Measurements from ENCODE around the gene DCC.

DCC gene

GRCh38 chr18:53422896-53423295, 1082.9 kb downstream of the DCC start:
- H3K4me3 ChIP-seq (ENCODE audit: low read length) = no peak overlapping the region
- no peak overlapping the region for H3K27ac ChIP-seq (ENCODE audit: low read depth, low read length)
- H3K79me2 ChIP-seq (ENCODE audit: control insufficient read depth, low read length) = no peaks in the 10 kb centered on the region
- no peak for TF ChIP-seq EZH2phosphoT487 (IDR thresholded peaks at IDR 0.05; ENCODE audit: borderline replicate concordance, low read length)
- TF ChIP-seq, protein P1, sequence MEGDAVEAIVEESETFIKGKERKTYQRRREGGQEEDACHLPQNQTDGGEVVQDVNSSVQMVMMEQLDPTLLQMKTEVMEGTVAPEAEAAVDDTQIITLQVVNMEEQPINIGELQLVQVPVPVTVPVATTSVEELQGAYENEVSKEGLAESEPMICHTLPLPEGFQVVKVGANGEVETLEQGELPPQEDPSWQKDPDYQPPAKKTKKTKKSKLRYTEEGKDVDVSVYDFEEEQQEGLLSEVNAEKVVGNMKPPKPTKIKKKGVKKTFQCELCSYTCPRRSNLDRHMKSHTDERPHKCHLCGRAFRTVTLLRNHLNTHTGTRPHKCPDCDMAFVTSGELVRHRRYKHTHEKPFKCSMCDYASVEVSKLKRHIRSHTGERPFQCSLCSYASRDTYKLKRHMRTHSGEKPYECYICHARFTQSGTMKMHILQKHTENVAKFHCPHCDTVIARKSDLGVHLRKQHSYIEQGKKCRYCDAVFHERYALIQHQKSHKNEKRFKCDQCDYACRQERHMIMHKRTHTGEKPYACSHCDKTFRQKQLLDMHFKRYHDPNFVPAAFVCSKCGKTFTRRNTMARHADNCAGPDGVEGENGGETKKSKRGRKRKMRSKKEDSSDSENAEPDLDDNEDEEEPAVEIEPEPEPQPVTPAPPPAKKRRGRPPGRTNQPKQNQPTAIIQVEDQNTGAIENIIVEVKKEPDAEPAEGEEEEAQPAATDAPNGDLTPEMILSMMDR (IDR thresholded peaks at IDR 0.05; ENCODE audit: low read depth, low read length, poor library complexity, severe bottlenecking) = no peak
- H3K4me1 ChIP-seq (ENCODE audit: control insufficient read depth, low read length) = no peaks in the 10 kb centered on the region
- no peaks in the 10 kb centered on the region for H3K9me2 ChIP-seq (replicated peaks; ENCODE audit: control insufficient read depth, low read length)
- no peak overlapping the region for H3K4me2 ChIP-seq (ENCODE audit: low read length)
- H4K20me1 ChIP-seq (ENCODE audit: control insufficient read depth, insufficient read depth, low read depth, low read length) = no peaks in the 10 kb centered on the region
- H3K27me3 ChIP-seq (ENCODE audit: control insufficient read depth, low read length) = no peaks in the 10 kb centered on the region
- no peaks in the 10 kb centered on the region for H3K9me3 ChIP-seq (ENCODE audit: control insufficient read depth, insufficient read depth, low read length)
- H3F3A ChIP-seq (ENCODE audit: control insufficient read depth, insufficient read depth) = no peaks in the 10 kb centered on the region
- no peaks in the 10 kb centered on the region for H3K36me3 ChIP-seq (ENCODE audit: control insufficient read depth, low read length)

DNA sequence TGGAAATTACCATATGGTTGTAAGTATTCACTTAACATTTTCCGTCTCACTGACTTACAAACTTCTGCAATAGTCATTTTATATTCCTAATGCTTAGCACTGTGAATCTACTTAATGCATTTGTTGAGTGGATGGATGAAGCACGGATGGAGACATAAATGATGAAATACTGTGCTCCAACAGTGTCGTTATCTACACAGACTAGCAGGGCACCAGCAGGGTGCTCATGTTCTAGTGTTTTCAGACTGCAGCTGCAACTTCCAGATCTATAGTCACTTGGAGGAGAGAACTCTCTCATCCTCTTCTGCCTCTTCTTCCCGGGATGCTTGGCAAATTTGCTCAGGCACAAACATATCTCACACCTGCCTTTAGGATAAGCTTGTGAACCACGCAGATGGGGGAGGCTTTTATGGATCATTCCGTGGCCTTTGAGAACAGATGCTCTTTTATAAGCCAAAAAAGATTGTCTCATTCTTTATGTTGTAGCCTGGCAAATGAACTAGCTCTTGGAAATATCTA, 1086.7 kb downstream of the DCC start:
- Histone ChIP-seq H3K4me3 (ENCODE audit: low read length) (no peak overlapping the region), H3F3A (ENCODE audit: control insufficient read depth, insufficient read depth) (no peaks in the 10 kb centered on the region), H4K20me1 (ENCODE audit: control insufficient read depth, insufficient read depth, low read depth, low read length) (no peaks in the 10 kb centered on the region), H3K36me3 (ENCODE audit: control insufficient read depth, low read length) (no peaks in the 10 kb centered on the region), H3K4me1 (ENCODE audit: control insufficient read depth, low read length) (no peaks in the 10 kb centered on the region), H3K79me2 (ENCODE audit: control insufficient read depth, low read length) (no peaks in the 10 kb centered on the region), H3K9me2 (replicated peaks; ENCODE audit: control insufficient read depth, low read length) (no peaks in the 10 kb centered on the region), H3K4me2 (ENCODE audit: low read length) (no peak overlapping the region), H3K9me3 (ENCODE audit: control insufficient read depth, insufficient read depth, low read length) (no peaks in the 10 kb centered on the region), H3K27ac (ENCODE audit: low read depth, low read length) (no peak overlapping the region), H3K27me3 (ENCODE audit: control insufficient read depth, low read length) (no peaks in the 10 kb centered on the region)
- no peak for TF ChIP-seq EZH2phosphoT487 (IDR thresholded peaks at IDR 0.05; ENCODE audit: borderline replicate concordance, low read length)
- TF ChIP-seq, protein P1 (IDR thresholded peaks at IDR 0.05; ENCODE audit: low read depth, low read length, poor library complexity, severe bottlenecking) = no peak

DNA sequence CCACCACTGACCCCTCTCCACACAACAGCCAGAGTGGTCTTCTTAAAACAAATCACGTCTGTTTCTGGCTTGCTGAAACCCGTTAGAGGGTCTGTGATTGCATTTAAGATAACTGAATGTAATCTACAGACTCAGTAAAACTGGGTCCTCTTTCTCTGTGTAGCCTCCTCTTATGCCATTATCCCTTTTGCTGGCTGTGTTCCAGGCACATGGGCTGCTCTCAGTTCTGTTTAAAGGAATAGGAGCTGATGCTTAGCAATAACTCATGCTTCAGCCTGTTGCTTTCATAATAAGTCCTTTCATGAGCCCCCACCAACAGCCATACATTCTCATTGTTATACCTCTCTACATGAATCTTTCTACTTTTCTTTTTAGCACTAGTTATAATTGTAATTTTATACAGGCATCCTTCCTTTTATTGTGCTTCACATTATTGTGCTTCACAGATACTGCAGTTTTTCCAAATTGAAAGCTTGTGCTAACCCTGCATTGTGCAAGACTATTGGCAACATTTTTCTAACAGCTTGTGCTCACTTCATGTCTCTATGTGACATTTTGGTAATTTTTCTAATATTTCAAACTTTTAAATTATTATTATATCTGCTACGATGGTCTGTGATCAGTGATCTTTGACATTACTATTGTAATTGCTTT, 1101.9 kb downstream of the DCC start:
- H3K4me2 ChIP-seq (ENCODE audit: low read length) = no peak overlapping the region
- H3K27me3 ChIP-seq (ENCODE audit: control insufficient read depth, low read length) = no peaks in the 10 kb centered on the region
- H4K20me1 ChIP-seq (ENCODE audit: control insufficient read depth, insufficient read depth, low read depth, low read length) = no peaks in the 10 kb centered on the region
- no peaks in the 10 kb centered on the region for H3F3A ChIP-seq (ENCODE audit: control insufficient read depth, insufficient read depth)
- no peaks in the 10 kb centered on the region for H3K79me2 ChIP-seq (ENCODE audit: control insufficient read depth, low read length)
- TF ChIP-seq EZH2phosphoT487 (IDR thresholded peaks at IDR 0.05; ENCODE audit: borderline replicate concordance, low read length) = no peak
- TF ChIP-seq, protein P1 (IDR thresholded peaks at IDR 0.05; ENCODE audit: low read depth, low read length, poor library complexity, severe bottlenecking) = no peak
- H3K4me3 ChIP-seq (ENCODE audit: low read length) = no peak overlapping the region
- H3K9me3 ChIP-seq (ENCODE audit: control insufficient read depth, insufficient read depth, low read length) = no peaks in the 10 kb centered on the region
- H3K4me1 ChIP-seq (ENCODE audit: control insufficient read depth, low read length) = no peaks in the 10 kb centered on the region
- no peaks in the 10 kb centered on the region for H3K36me3 ChIP-seq (ENCODE audit: control insufficient read depth, low read length)
- no peaks in the 10 kb centered on the region; the same call in 1 of the 2 replicates for H3K9me2 ChIP-seq (replicated peaks; ENCODE audit: control insufficient read depth, low read length)
- H3K27ac ChIP-seq (ENCODE audit: low read depth, low read length) = no peak overlapping the region
